Osteocyte (in vitro differentiated cells): ENCODE data around the gene PRSS8. TPM values are rescaled to one million over a fixed set of nuclear protein-coding genes. Genes with fewer than 3 reads are reported as not detected.

ENCODE experiments used
- DNase-seq: peaks from one replicate; pipeline ENCODE4 v3.0.0; 2021; ENCODE audit warnings: mixed read lengths; ENCODE audit not compliant: unreplicated experiment; ENCODE audit errors: extremely low spot score
- H3K27ac Mint-ChIP-seq: one replicate; pipeline ENCODE4 v1.8.0; 2021; ENCODE audit warnings: mild to moderate bottlenecking, mixed read lengths; ENCODE audit not compliant: unreplicated experiment
- H3K27me3 Mint-ChIP-seq: one replicate; pipeline ENCODE4 v1.8.0; 2021; ENCODE audit warnings: mixed read lengths; ENCODE audit not compliant: unreplicated experiment
- H3K36me3 Mint-ChIP-seq: one replicate; pipeline ENCODE4 v1.8.0; 2021; ENCODE audit warnings: mixed read lengths; ENCODE audit not compliant: unreplicated experiment
- H3K4me1 Mint-ChIP-seq: one replicate; pipeline ENCODE4 v1.8.0; 2021; ENCODE audit warnings: mixed read lengths; ENCODE audit not compliant: unreplicated experiment
- H3K4me3 Mint-ChIP-seq: one replicate; pipeline ENCODE4 v1.8.0; 2021; ENCODE audit warnings: mild to moderate bottlenecking, moderate library complexity, mixed read lengths; ENCODE audit not compliant: unreplicated experiment
- H3K9me3 Mint-ChIP-seq: one replicate; pipeline ENCODE4 v1.8.0; 2021; ENCODE audit warnings: mixed read lengths; ENCODE audit not compliant: unreplicated experiment
- CTCF ChIP-seq: fragments of 200-600 bp; sonication (generic); IDR thresholded peaks from 2 replicates; pipeline ENCODE4 v1.5.0; 2021; ENCODE audit warnings: antibody characterized with exemption, mild to moderate bottlenecking, moderate library complexity
- total RNA-seq: library from RNA; stranded (reverse); gene quantifications from 2 replicates; pipeline ENCODE4 v1.2.1, GENCODE V29; 2021

The PRSS8 gene
- total RNA-seq, 1 donor from 2014 or later, result not detected

GRCh38 chr16:31133046-31133501 is 2.5 kb downstream of the PRSS8 start:
- no peak for TF ChIP-seq CTCF
- peaks cover 4% of the 10 kb centered on the region for H3K4me1 Mint-ChIP-seq
- H3K4me3 Mint-ChIP-seq, result no peak overlapping the region
- no peaks in the 10 kb centered on the region for H3K9me3 Mint-ChIP-seq
- DNase-seq, result no peak
- H3K27ac Mint-ChIP-seq, result no peak overlapping the region
- H3K36me3 Mint-ChIP-seq, result peaks cover 2% of the 10 kb centered on the region
- H3K27me3 Mint-ChIP-seq, result no peaks in the 10 kb centered on the region

- H3K9me3 Mint-ChIP-seq, result no peaks in the 10 kb centered on the region
- DNase-seq, result no peak
- TF ChIP-seq CTCF, result no peak
- no peaks in the 10 kb centered on the region for H3K27me3 Mint-ChIP-seq
- peaks cover 7% of the 10 kb centered on the region for H3K36me3 Mint-ChIP-seq
- H3K4me3 Mint-ChIP-seq, result no peak overlapping the region
- peaks cover 4% of the 10 kb centered on the region for H3K4me1 Mint-ChIP-seq
- H3K27ac Mint-ChIP-seq, result no peak overlapping the region
These were observed 3.1 kb downstream of the PRSS8 start for GRCh38 chr16:31132303-31132979.

GRCh38 chr16:31131841-31132271 is 3.7 kb downstream of the PRSS8 start:
- no peak overlapping the region for H3K27ac Mint-ChIP-seq
- no peak for DNase-seq
- no peaks in the 10 kb centered on the region for H3K27me3 Mint-ChIP-seq
- H3K4me1 Mint-ChIP-seq, result peaks cover 4% of the 10 kb centered on the region
- H3K4me3 Mint-ChIP-seq, result no peak overlapping the region
- peaks cover 7% of the 10 kb centered on the region for H3K36me3 Mint-ChIP-seq
- no peaks in the 10 kb centered on the region for H3K9me3 Mint-ChIP-seq
- TF ChIP-seq CTCF, result no peak

GRCh38 chr16:31131416-31131815 is 4.1 kb downstream of the PRSS8 start:
- no peaks in the 10 kb centered on the region for H3K9me3 Mint-ChIP-seq
- TF ChIP-seq CTCF, result no peak
- peaks cover 4% of the 10 kb centered on the region for H3K4me1 Mint-ChIP-seq
- H3K36me3 Mint-ChIP-seq, result peaks cover 7% of the 10 kb centered on the region
- no peak overlapping the region for H3K27ac Mint-ChIP-seq
- no peak for DNase-seq
- H3K4me3 Mint-ChIP-seq, result no peak overlapping the region
- H3K27me3 Mint-ChIP-seq, result no peaks in the 10 kb centered on the region

GRCh38 chr16:31130899-31131298 is 4.6 kb downstream of the PRSS8 start:
- no peak overlapping the region for H3K27ac Mint-ChIP-seq
- TF ChIP-seq CTCF, result no peak
- no peak overlapping the region for H3K4me3 Mint-ChIP-seq
- no peaks in the 10 kb centered on the region for H3K27me3 Mint-ChIP-seq
- H3K4me1 Mint-ChIP-seq, result peaks cover 4% of the 10 kb centered on the region
- H3K36me3 Mint-ChIP-seq, result peaks cover 7% of the 10 kb centered on the region
- H3K9me3 Mint-ChIP-seq, result no peaks in the 10 kb centered on the region
- no peak for DNase-seq
